ENCODE measurements around the gene LHX3. TPM values are rescaled to one million over a fixed set of nuclear protein-coding genes. Genes with fewer than 3 reads are reported as not detected.
A peak's percentile ranks its signal among the peaks of the same experiment; 100 is the strongest.

LHX3 gene
- total RNA-seq, 1 experiment from 2014 or later, result not detected

DNA sequence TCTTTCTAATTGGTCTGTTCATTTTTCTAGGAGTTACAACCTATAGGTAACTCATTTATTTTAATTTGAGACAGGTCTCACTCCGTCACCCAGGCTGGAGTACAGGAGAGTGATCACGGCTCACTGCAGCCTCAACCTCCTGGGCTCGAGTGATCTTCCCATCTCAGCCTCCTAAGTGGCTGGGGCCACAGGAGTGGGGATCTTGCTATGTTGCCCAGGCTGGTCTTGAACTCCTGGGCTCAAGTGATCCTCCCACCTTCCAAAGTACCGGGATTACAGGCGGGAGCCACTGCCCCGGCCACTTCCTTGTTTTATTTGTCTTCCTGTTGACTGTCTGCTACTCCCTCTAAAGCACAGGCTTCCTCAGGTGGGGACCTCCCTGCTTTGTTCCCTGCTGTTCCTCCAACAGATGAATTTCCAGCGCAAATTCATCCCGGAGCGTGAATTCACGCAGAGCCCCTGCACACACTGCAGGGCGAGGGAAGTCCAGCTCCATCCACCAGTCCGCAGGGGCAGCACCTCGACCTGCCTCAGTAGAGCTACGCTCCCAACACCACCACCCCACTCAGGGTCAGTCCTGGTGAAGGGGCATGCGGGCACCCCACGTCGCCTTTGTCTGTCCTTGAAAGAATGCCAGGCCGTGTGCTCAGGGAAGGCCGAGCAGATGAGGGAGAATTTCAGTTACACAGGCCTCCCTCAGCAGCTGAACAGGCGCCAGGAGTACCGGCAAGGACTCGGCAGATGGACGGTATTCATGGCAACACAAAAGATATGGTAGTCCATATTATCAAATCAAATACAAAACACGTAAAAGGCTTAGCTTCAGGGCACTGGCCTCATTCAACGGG, 34.4 kb upstream of the LHX3 start:
- H3K27ac Mint-ChIP-seq, result peak overlapping the region in 2 of 3 experiments; percentile 8 to 59; a peak in 3 of 7 replicates
- H3K79me2 ChIP-seq (ENCODE audit: insufficient read depth, low read length), result peaks cover 29% of the 10 kb centered on the region; the same call in 1 of the 2 replicates

More for the DNA sequence above, 34.4 kb upstream of the LHX3 start:
- no peak overlapping the region for H2BK15ac ChIP-seq (ENCODE audit: low read depth, low read length)
- no peak overlapping the region for H3K18ac ChIP-seq (ENCODE audit: insufficient read length, low read depth, low read length)
- H4K91ac ChIP-seq (ENCODE audit: insufficient read length, low read depth, low read length), result no peak overlapping the region
- no peak overlapping the region for H3K4ac ChIP-seq (ENCODE audit: low read depth, low read length)
- no peak overlapping the region for H2AFZ ChIP-seq (ENCODE audit: low read length)
- H3K14ac ChIP-seq (ENCODE audit: insufficient read depth, low read length), result no peak overlapping the region
- no peak for DNase-seq
- peaks cover 13% of the 10 kb centered on the region for H3K79me1 ChIP-seq (ENCODE audit: insufficient read depth, low read depth, low read length, poor library complexity, severe bottlenecking)
- TF ChIP-seq, protein P1, sequence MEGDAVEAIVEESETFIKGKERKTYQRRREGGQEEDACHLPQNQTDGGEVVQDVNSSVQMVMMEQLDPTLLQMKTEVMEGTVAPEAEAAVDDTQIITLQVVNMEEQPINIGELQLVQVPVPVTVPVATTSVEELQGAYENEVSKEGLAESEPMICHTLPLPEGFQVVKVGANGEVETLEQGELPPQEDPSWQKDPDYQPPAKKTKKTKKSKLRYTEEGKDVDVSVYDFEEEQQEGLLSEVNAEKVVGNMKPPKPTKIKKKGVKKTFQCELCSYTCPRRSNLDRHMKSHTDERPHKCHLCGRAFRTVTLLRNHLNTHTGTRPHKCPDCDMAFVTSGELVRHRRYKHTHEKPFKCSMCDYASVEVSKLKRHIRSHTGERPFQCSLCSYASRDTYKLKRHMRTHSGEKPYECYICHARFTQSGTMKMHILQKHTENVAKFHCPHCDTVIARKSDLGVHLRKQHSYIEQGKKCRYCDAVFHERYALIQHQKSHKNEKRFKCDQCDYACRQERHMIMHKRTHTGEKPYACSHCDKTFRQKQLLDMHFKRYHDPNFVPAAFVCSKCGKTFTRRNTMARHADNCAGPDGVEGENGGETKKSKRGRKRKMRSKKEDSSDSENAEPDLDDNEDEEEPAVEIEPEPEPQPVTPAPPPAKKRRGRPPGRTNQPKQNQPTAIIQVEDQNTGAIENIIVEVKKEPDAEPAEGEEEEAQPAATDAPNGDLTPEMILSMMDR (conservative IDR thresholded peaks at IDR 0.05), result no peak
- H4K5ac ChIP-seq (ENCODE audit: insufficient read length, low read depth, low read length), result no peak overlapping the region
- H2BK12ac ChIP-seq (ENCODE audit: insufficient read length, low read depth, low read length), result no peak overlapping the region
- Mint-ChIP-seq H3K9me3 (no peaks in the 10 kb centered on the region), H3K4me3 (no peak overlapping the region), H3K4me1 (peaks cover 25 to 28% of the 10 kb centered on the region in 2 experiments), H3K27me3 (ENCODE audit: low read depth) (no peaks in the 10 kb centered on the region), H3K36me3 (ENCODE audit: insufficient read depth in 1 of 3, low read depth in 3 of 3) (peaks cover 11 to 25% (median 18%) of the 10 kb centered on the region in 3 experiments)
- no peak overlapping the region for H3T11ph ChIP-seq (ENCODE audit: low read length)
- no peak overlapping the region for H3K56ac ChIP-seq (ENCODE audit: insufficient read length, low read depth, low read length)
- no peak overlapping the region for H2BK120ac ChIP-seq (ENCODE audit: low read depth, low read length, poor library complexity, severe bottlenecking)
- no peaks in the 10 kb centered on the region for H3K27me3 ChIP-seq (ENCODE audit: insufficient read depth, low read length)
- H3K9ac ChIP-seq (ENCODE audit: extremely low read depth, insufficient read length, low read length), result no peak overlapping the region
- H4K20me1 ChIP-seq (ENCODE audit: control insufficient read depth, insufficient read depth, insufficient read length), result peaks cover 10% of the 10 kb centered on the region
- peaks cover 6% of the 10 kb centered on the region for H3K4me1 ChIP-seq (ENCODE audit: insufficient read depth, low read length)
- no peak overlapping the region for H4K8ac ChIP-seq (replicated peaks; ENCODE audit: insufficient read length, low read depth, low read length)
- no peak overlapping the region for H3K23ac ChIP-seq (ENCODE audit: insufficient read length, low read depth, low read length)
- no peak overlapping the region for H3K27ac ChIP-seq (ENCODE audit: insufficient read length, low read depth, low read length)
- H3K23me2 ChIP-seq (ENCODE audit: insufficient read length, low read depth, low read length, poor library complexity, severe bottlenecking), result no peaks in the 10 kb centered on the region
- no peak overlapping the region for H2BK5ac ChIP-seq (ENCODE audit: insufficient read length, low read length)
- H2BK20ac ChIP-seq (ENCODE audit: low read depth, low read length, poor library complexity, severe bottlenecking), result no peak overlapping the region
- no CpG with 5 or more reads among the region's 25 CpGs for WGBS (ENCODE audit: extremely low coverage, insufficient read length, low lambda C conversion rate)
- H2AK5ac ChIP-seq (ENCODE audit: insufficient read length, low read length), result no peak overlapping the region
- no peaks in the 10 kb centered on the region for H3K9me3 ChIP-seq (ENCODE audit: control insufficient read depth, low read depth, low read length)
- no peak overlapping the region for H3K4me2 ChIP-seq (ENCODE audit: insufficient read depth, insufficient read length, low read length)

All from H9 (cell line).